ENCODE data around the gene C1QL2. TPM values are rescaled to one million over a fixed set of nuclear protein-coding genes. Genes with fewer than 3 reads are reported as not detected.

The C1QL2 gene
- polyA plus RNA-seq, 3 donors, result not detected

DNA sequence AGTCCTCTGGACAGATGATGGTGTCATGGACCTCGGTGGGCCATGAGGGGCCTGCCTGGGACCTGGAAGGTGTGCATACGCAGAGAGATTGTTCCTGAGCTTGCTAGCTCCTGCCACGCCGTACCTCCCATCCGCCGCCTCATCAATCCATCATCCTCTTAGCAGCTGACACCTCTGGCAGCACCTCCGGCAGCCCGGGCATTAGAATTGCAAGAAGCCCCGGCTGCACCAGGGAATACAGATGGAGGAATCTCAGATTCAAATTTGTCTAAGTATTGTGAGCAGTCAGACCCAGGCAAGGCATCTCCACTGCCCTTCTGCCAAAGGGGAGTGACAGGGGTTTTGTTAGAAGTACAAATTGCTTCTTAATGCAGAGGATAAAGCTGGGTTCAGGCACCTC lies 4.5 kb downstream of the C1QL2 start:
- DNase-seq (ENCODE audit: extremely low read depth in 1 of 11, low read depth in 9 of 11, low spot score in 4 of 11), result no peak

DNA sequence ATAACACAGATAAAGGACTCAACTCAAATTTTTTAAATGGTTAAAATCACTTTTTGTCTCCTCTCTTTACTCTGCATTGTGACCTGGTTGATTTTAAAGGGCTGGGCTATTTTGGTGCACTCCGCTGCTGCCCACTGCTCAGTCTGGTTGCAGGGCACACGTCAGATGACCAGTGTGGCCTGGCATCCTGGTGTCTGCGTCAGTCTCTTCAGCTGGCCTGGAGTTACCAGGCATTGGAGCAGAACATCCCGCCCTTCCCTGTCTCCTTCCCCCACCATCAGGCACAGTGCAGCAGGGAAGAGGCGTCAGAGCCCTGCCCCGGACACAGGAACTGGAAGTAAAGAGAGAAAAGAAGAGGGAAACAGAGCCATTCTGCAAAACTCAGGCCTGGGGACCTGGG lies 8.9 kb downstream of the C1QL2 start:
- no peak for DNase-seq (ENCODE audit: extremely low read depth in 1 of 11, low read depth in 9 of 11, low spot score in 4 of 11)

DNA sequence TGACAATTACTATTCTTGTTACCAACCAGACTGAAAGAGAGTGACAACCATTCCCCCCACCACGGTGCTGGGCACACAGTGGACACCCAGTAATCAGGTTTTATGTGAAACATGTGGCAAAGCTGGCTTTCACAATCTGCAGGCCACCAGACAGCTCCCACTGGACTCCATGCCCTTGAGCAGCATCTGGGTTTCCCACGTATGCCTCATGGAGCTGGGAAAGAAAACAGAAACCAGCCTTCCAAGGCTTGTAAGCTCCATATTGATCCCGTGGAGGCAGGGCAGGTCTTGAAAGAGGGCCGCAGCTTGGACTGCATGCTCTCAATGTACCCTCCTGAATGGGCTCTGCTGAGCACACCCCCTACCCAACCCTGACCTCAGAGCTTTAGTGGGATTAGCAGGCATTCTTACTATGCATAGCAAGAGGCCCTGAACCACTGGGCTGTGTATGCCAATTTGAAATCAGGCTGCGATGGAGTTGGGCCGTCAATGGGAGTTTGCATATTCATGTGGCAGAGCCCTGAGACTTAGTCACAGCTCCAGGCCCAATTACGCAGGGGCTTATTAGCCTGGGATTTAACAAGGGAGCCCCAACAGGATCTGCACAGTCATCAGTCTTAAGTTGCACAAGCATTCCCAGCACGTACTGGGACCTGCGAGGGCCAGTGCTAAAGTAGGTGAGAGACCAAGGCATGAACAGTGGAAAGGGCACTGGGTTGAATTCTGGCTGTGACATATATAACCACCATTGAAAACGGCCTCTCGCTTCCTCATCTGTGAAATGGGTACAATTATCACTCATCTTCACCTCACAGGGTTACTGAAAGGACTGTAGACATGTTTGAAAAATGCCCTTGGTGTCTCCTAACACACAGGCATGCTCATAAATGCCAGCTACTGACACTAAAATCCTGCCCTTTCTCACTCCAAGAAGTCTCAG lies 10.5 kb downstream of the C1QL2 start:
- no peak for DNase-seq (ENCODE audit: extremely low read depth in 1 of 11, low read depth in 9 of 11, low spot score in 4 of 11)

DNA sequence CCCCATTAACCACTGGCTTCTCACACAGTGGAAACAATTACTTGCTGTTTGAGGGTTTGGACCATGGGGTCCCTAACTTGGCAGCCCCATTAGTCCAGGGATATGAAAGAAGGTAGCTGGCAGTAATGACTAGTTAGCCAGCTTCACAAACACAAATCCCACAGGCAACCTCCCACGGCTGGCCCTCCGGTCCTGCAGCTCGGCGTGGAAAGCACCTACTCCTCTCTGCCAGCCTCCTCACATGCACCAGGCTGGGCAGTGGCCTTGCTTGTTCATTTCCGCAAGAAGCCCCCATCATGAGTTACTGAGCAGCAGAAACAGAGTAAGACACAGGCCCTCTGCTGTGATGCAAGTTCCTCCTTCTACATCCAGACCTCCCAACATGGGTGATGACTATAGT lies 13.7 kb downstream of the C1QL2 start:
- no peak for DNase-seq (ENCODE audit: extremely low read depth in 1 of 11, low read depth in 9 of 11, low spot score in 4 of 11)

DNA sequence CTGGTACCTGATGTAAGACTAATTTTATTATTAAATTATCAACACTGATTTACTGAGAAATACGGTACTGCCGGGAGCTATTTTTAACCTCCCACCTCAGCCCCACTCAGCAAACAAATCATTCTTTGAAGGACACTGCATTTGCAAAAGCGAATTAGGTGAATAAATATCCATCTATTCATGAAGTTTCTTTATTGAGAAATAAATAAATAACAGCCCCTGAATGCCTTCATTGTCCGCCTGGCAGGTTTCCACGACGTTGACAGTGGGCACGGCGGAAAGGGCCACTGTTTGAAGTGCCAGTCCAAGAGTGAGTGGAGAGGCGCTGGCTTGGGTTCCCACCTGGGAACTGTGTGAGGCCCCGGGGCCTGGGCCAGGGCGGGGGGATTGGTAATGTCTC lies 15.7 kb downstream of the C1QL2 start:
- DNase-seq (ENCODE audit: extremely low read depth in 1 of 11, low read depth in 9 of 11, low spot score in 4 of 11), result no peak

DNA sequence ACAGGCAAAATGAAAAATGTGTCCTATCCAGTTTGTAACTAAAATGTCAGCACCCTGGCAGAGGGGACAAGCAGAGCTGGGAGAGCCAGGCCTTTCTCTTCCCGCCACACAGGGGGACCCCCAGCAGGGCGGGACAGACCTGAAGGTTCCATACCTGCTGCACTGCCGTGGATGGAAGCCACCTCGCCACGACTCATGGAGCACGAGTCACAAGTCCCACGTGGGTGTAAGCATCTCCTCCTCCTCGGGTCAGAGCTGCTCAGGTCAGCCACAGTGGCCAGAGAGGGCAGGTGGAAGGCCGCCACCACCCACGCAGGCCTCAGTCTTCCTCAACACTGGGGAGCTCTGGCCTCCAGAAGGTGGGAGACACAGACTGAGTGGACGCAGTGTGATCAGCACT lies 21.0 kb downstream of the C1QL2 start:
- DNase-seq (ENCODE audit: extremely low read depth in 1 of 11, low read depth in 9 of 11, low spot score in 4 of 11), result no peak

DNA sequence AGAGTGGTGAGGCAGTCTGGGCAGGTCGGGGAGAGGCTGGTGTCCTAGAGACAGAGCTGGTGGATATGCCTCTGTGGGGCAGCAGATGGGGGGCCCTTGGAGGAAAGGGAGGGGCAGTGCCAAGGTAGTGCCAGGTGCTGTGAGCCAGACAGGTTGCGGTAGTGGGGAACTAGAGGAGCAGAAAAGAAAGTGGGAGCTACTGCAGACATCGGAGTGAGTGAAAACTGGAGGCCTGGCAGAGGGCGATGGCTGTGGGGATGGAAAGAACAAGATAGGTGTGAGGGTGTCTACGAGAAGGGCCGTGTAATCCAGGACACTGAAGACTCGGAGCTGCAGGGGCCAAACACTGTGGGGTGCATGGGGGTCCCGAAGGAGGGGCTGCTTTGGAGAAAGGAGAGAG lies 21.7 kb downstream of the C1QL2 start:
- no peak for DNase-seq (ENCODE audit: extremely low read depth in 1 of 11, low read depth in 9 of 11, low spot score in 4 of 11)

DNA sequence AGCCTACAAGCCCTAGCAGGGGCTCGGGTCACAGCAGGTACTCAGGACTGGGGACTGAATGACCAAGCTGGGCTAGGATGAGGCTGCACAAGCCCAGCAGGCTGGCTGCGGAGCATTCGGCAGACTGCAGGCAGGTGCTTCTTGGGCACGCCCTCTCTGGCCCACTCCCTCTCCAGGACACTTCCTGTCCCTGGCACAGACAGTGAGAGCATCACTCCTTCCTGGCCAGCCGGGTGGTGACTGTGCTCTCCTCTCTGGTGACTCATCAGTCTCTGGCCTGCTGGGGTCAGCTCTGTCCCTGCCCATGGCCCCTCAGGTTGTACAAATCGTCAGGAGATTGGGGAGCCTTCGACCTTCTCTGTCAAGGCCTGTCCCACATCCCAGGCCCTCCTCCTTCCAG lies 22.5 kb downstream of the C1QL2 start:
- DNase-seq (ENCODE audit: extremely low read depth in 1 of 11, low read depth in 9 of 11, low spot score in 4 of 11), result no peak

DNA sequence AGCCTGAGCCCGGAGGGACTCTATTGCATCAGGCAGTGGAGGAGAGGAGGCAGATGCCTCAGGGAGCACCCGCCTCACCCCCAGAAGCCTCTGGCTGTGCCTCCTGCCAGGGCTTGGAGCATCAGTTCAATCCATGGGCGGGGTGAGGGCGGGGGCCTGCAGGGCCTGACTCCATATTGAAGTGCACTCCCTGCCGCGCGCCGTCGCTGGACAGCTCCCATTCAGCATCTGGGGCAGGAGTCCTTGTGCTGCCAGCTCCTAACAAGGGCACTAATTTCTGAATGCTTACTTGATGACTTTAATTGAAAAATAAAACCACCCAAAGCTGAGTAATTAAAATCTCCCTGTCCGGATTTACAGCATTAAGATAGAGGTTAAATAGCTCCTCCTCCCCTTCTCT lies 23.8 kb downstream of the C1QL2 start:
- no peak for DNase-seq (ENCODE audit: extremely low read depth in 1 of 11, low read depth in 9 of 11, low spot score in 4 of 11)

DNA sequence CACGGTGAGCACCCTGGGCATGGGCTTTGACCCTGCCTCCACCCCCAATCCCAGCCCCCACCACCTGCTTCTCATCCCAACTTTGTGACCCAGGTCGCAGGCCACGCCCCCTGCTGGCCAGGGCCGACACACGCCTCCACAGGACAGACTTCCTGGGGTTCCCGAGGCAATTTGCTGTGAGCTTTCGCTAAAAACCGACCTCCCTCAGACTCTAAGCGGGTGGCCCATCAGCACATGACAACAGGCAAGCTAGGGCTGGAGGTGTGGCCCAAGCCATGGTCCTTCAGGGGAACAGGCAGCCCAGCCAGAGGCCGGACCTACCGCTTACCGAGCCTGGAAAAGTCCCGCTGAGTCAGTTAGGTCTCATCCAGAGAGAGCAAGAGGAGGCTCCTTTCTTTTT lies 31.9 kb downstream of the C1QL2 start:
- DNase-seq (ENCODE audit: extremely low read depth in 1 of 11, low read depth in 9 of 11, low spot score in 4 of 11), result no peak

DNA sequence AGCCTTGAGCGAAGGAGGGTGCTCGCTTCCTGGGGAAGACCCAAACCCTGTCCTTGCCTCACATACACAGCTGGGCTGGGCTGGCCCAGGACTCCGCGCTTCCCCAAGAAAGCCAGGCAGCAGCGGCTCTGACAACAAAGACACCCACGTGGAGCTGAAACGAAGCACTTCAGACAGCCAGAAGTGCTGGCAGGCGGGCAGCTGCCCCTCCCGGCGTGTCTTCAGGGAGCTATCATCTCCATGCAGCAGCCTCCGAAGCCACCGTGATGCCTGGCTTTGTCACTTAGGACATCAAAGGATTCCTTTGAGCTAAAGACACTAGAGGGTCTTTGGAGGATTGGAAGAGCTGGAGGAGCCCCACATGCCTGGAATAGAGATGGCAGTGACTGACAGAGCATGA lies 35.2 kb downstream of the C1QL2 start:
- DNase-seq (ENCODE audit: extremely low read depth in 1 of 11, low read depth in 9 of 11, low spot score in 4 of 11), result no peak

DNA sequence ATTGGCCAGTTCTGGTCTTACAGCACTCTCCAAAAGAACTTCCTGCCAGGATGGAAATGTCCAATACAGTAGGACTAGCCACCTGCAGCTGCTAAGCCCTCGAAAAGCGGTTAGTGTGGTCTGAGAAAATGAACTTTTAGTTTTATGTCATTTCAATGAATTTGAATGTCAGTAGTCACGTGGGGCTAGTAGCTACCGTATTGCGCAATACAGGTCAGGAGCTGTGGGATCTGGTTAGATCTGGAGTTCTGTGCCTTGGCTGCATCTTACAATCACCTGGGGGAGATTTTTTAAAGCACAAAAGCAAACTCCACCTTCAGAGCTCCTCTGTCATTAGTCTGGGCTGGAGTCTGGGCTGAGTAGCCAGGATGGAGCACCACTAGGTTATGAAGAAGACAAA lies 35.9 kb downstream of the C1QL2 start:
- DNase-seq (ENCODE audit: extremely low read depth in 1 of 11, low read depth in 9 of 11, low spot score in 4 of 11), result no peak

DNA sequence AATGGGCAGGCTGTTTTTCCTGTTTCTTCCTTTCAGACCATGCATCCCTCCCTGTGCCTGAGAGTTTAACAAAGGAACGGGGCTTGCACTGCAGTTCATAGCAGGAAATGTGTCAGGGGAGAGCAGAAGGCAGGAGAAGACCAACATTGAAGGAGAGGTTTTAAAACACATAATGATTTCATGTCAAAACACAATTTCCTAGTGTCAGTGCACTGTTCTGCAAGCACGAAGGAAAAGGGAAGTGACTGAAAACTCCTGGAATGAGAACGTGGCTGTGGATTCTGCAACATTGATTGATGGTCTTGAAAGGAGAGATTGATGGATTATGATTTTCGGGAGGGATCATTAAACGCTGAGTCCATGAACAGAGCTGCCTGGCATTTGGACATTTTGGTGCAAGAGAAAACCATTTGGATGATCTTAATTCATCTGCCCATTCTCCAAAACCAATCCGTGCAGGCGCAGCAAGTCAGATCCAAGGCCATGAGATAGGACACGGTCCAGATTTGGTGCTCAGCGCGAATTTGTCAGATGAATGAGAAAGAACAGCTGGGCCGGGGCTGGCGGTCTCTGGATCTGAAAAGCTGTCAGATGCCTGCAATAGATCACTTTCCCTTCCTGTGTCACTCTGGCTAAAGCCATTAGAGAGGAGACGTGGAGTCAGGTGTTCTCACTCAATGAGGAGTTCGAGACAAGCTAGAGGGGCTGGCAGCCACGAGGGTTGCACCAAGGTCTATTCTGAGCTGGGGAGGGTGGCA lies 38.4 kb downstream of the C1QL2 start:
- DNase-seq (ENCODE audit: extremely low read depth in 1 of 11, low read depth in 9 of 11, low spot score in 4 of 11), result no peak

DNA sequence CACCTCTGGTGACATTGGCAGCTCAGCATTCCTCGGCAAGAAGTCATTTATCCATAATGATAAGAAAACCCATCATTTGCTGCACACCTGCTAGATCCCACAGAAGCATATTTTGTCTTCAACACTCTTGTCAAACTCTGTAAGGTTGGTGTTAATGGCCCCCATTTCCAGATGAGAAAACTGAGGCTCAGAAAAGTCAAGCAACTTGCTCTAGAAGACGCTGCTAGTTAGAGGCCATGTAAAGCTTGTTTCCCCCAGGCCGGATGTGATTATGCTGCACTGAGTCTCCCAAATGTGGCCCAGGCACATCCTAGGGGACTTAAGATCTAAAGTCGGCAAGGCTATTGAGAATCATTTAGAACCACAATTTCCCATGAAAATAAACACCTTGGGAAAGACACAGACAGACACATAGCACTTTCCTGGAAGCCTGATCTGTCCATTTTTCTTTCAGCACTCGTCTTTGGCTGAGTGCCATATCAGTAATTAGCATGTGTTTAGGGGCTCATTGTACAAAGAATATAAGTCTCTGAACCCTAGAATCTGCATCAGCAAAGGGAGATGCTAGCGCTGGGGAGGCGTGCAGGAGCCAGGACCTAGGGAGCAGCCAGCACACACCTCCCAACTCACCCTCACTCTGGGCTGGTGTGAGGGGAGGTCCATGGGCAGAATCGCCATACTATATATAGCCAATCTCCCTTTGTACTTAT lies 39.3 kb downstream of the C1QL2 start:
- no peak for DNase-seq (ENCODE audit: extremely low read depth in 1 of 11, low read depth in 9 of 11, low spot score in 4 of 11)

DNA sequence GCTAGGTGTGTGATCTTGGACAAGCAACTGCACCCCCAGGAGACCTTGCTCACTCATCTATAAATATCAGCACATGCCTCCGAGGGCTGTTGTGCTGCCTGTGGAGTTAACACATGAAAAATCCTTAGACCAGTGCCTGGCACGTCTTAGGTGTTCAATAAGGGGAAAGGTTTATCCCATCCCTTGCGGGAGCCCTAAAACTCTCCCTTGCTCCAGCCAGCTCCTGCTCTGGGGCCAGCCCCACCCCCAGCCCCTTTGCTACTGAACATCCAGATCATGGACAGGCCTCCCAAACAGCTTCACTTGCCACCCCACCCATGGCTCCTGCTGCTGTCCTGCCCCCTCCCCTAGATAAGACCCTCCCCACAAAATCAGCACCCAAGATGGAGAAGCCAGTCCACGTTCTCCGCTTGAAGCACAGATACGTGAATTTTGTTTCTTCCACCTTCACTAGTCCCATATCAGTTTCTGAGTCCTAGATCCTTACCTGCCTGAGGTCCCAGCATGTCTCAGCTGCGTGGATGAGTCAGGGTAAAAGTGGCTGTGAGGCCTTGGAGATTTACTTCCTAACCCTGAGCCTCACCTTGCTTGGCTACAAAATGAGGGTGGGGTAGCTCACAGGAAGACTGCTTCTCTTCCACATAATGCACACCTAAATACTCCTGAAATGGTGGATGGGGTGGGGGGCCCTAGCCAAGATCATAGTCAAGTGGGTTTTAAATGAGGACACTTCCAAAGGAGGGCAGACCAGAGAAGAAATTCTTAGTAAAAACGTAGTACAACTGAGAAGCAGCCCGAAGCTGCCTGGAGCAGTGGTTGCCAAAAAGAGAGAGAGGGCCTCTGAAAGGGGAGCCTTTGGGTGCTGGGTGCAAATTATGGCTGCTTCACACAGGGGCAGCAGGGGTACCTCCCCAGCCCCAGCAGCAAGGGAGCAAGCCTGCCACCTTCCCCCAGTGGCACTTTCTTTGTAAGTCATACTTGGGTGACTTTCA lies 40.4 kb downstream of the C1QL2 start:
- no peak for DNase-seq (ENCODE audit: extremely low read depth in 1 of 11, low read depth in 9 of 11, low spot score in 4 of 11)

DNA sequence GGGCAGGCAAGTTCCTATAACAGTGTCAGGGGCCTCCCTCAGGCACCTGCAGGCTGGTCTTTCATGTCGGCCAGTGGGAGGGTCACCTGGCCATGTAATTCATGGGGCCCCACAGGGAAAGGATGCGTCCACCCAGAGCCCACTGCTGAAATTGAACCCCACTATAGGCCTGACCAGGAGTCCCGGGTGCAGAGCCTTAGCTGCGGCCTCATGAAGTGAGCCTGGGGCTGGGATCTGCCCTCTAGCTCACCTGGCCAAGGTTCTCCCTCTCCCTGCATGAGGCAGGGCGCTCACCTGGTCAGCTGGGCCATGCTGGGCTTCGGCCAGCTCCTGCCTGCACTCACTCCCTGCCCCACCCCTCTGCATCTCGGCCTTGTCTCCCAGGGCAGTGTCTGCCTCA lies 41.1 kb downstream of the C1QL2 start:
- no peak for DNase-seq (ENCODE audit: extremely low read depth in 1 of 11, low read depth in 9 of 11, low spot score in 4 of 11)

DNA sequence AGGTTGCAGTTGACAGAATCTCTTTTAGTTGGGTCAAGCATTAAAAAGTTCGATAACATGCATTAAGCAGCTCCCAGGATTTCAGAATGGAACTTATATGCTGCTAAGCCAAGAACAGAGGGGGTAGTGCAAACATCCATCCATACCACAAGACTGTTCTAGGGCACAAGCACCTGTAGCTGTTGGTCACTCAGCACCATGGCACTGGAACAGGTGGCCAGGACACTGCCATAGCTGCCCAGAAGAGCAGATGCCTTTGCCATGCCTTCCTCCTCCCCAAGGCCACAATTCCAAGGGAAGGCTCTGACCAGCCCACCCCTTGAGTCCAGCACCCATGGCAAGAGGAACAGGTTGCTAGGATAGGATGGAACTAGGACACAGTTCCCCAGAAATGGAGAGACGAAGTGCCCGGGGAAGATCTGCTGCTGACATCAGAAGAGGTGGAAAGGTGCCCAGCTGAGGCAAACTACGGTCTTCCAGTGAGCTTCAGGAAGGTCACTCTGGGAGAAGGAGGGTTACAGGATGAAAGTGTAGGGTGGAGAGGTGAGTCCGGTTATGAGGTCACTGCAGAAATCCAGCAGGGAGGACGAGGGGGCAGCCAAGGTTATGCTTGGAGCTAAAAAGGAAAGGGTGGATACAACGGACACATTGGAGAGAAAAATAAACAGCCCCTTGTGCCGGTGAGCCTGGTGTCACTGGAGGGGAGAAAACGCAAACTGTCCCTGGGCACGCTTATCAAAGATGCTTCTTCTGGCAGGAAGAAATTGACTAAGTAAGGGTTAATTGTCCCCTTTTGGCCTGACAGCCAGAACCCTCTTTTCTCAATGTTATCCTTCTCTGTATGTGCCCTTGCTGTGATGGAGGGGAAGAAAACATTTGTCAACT lies 41.9 kb downstream of the C1QL2 start:
- no peak for DNase-seq (ENCODE audit: extremely low read depth in 1 of 11, low read depth in 9 of 11, low spot score in 4 of 11)

DNA sequence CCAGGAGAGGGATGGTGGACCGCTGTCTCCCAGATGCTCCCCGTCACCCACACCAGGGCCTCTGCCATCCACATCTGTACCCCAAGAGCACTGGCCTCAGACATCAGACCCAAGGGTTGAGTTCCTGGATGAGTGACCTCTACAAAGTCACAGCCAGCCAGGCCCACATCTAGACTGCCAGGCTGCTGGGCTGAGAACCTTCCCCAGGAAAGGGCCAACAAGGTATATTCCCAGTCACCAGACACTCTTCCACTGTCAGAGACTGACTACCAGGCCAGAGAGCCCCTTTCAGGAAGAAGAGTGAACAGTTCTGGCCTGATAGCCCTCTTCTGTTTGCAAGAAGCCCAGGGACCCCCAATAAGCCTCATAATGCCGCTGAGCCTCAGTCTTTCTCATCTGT lies 44.3 kb downstream of the C1QL2 start:
- no peak for DNase-seq (ENCODE audit: extremely low read depth in 1 of 11, low read depth in 9 of 11, low spot score in 4 of 11)

Data from renal cortex interstitium (tissue), 11 donors.